ENCODE measurements around the gene MIAT. TPM values are rescaled to one million over a fixed set of nuclear protein-coding genes. Genes with fewer than 3 reads are reported as not detected.

MIAT gene
- polyA plus RNA-seq, 1 donor (not counting 4 experiments of a cell fraction or from before 2014, with no cell fraction given) = 0.04 TPM

DNA sequence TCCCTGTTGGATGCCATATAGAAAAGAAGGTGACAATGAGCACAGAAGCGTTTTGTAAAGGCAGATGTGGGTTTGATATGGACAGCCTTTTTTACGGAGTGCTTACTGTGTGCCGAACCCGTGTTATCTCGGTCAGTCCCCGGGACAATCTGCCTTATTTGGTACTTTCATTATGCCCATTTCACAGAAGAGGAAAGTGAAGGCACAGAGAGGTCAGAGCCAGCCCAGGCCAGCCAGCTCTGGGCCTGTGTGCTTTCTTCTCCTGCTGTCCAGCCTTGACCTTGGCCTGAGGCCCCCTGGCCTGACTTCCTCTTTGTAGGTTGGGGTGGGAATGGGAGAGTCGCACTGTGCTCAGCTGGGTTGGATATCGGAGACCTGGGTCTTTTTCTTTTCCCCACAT is 38.9 kb upstream of the MIAT start:
- H3K27ac ChIP-seq (ENCODE audit: control insufficient read depth, insufficient read depth, low read length) = no peak overlapping the region
- no peaks in the 10 kb centered on the region for H3K9me3 ChIP-seq (ENCODE audit: control insufficient read depth, low read depth, low read length)
- H3K4me2 ChIP-seq (ENCODE audit: control insufficient read depth, extremely low read depth, insufficient read depth, low read depth, low read length) = no peak overlapping the region
- dilution Hi-C loops (cut with MboI; ENCODE audit: extremely low pct_ligation_motif_present, low sequenced_read_pairs) = no loop called here
- no peaks in the 10 kb centered on the region for H3K36me3 ChIP-seq (ENCODE audit: control insufficient read depth in 2 of 2, extremely low read depth in 1 of 2, insufficient read depth in 2 of 2, low read length in 2 of 2)
- DNase-seq (ENCODE audit: low read depth, low spot score) = no peak
- no peaks in the 10 kb centered on the region for H4K20me1 ChIP-seq (ENCODE audit: control insufficient read depth, extremely low read depth, insufficient read depth, low read length)
- H3K79me2 ChIP-seq (ENCODE audit: control insufficient read depth, insufficient read depth, low read length) = no peaks in the 10 kb centered on the region
- no peak overlapping the region for H3K9ac ChIP-seq (ENCODE audit: control insufficient read depth, extremely low read depth, insufficient read depth, low read length)
- H2AFZ ChIP-seq (ENCODE audit: control insufficient read depth, low read length) = no peak overlapping the region
- no peak overlapping the region for H3K4me3 ChIP-seq (ENCODE audit: control insufficient read depth in 2 of 3, extremely low read depth in 1 of 3, insufficient read depth in 2 of 3, low read depth in 1 of 3, low read length in 3 of 3)
- FAIRE-seq = no peak
- TF ChIP-seq EZH2 (IDR thresholded peaks at IDR 0.05; ENCODE audit: low read length) (no peak), CTCF (optimal IDR thresholded peaks at IDR 0.05 in 1 of 3, IDR thresholded peaks at IDR 0.05 in 1 of 3, conservative IDR thresholded peaks at IDR 0.05 in 1 of 3; ENCODE audit: extremely low read depth in 1 of 3, insufficient read depth in 2 of 3, low read length in 3 of 3) (no peak)
- H3K27me3 ChIP-seq (ENCODE audit: control insufficient read depth, extremely low read depth, insufficient read depth, low read length) = peaks cover 9% of the 10 kb centered on the region
- no peaks in the 10 kb centered on the region for H3K9me1 ChIP-seq (ENCODE audit: control insufficient read depth, extremely low read depth, insufficient read depth, low read length)
- no peaks in the 10 kb centered on the region for H3K4me1 ChIP-seq (ENCODE audit: control insufficient read depth, extremely low read depth, insufficient read depth, low read length)

DNA sequence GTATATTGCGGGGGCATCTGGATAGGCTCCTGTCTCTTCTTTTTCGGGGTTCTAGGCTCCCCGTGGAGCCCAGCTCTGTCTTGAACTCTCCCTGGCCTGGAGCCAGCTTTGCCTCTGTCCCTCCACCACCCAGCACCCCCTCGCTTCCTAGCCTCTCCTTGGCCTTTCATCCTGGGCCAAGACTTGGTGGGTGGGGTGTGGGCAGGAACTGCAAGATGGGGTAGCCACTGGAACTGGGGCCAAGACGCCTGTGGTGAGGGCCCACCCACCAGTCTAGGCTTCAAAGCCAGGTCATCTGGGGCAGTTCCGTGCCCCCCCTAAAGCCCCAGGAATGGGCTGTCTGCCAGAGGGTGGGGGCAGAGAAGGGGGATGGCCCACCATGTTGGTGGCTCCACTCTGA is 37.9 kb upstream of the MIAT start:
- H3K4me1 ChIP-seq (ENCODE audit: control insufficient read depth, extremely low read depth, insufficient read depth, low read length) = no peaks in the 10 kb centered on the region
- no peak for TF ChIP-seq CTCF (optimal IDR thresholded peaks at IDR 0.05 in 1 of 3, IDR thresholded peaks at IDR 0.05 in 1 of 3, conservative IDR thresholded peaks at IDR 0.05 in 1 of 3; ENCODE audit: extremely low read depth in 1 of 3, insufficient read depth in 2 of 3, low read length in 3 of 3)
- no peak for TF ChIP-seq EZH2 (IDR thresholded peaks at IDR 0.05; ENCODE audit: low read length)
- no peaks in the 10 kb centered on the region for H4K20me1 ChIP-seq (ENCODE audit: control insufficient read depth, extremely low read depth, insufficient read depth, low read length)
- H2AFZ ChIP-seq (ENCODE audit: control insufficient read depth, low read length) = no peak overlapping the region
- no peaks in the 10 kb centered on the region for H3K36me3 ChIP-seq (ENCODE audit: control insufficient read depth in 2 of 2, extremely low read depth in 1 of 2, insufficient read depth in 2 of 2, low read length in 2 of 2)
- no peak overlapping the region for H3K4me3 ChIP-seq (ENCODE audit: control insufficient read depth in 2 of 3, extremely low read depth in 1 of 3, insufficient read depth in 2 of 3, low read depth in 1 of 3, low read length in 3 of 3)
- DNase-seq (ENCODE audit: low read depth, low spot score) (no peak), FAIRE-seq (no peak)
- no peaks in the 10 kb centered on the region for H3K9me3 ChIP-seq (ENCODE audit: control insufficient read depth, low read depth, low read length)
- H3K79me2 ChIP-seq (ENCODE audit: control insufficient read depth, insufficient read depth, low read length) = no peaks in the 10 kb centered on the region
- H3K27me3 ChIP-seq (ENCODE audit: control insufficient read depth, extremely low read depth, insufficient read depth, low read length) = peaks cover 9% of the 10 kb centered on the region
- no peak overlapping the region for H3K4me2 ChIP-seq (ENCODE audit: control insufficient read depth, extremely low read depth, insufficient read depth, low read depth, low read length)
- no peak overlapping the region for H3K27ac ChIP-seq (ENCODE audit: control insufficient read depth, insufficient read depth, low read length)
- dilution Hi-C loops (cut with MboI; ENCODE audit: extremely low pct_ligation_motif_present, low sequenced_read_pairs) = no loop called here
- no peak overlapping the region for H3K9ac ChIP-seq (ENCODE audit: control insufficient read depth, extremely low read depth, insufficient read depth, low read length)
- no peaks in the 10 kb centered on the region for H3K9me1 ChIP-seq (ENCODE audit: control insufficient read depth, extremely low read depth, insufficient read depth, low read length)
